Nephron (organoid): ENCODE measurements around the gene BTG2.
"Not testable (repeated sequence)": the region's sequence is repeated elsewhere in the genome, so short reads cannot be mapped to it uniquely, and the experiment has no call there.

Source experiments
- H3K27ac Mint-ChIP-seq, 3 experiments: 2 replicates each; pipeline ENCODE4 v1.8.0; 2020; ENCODE audit warnings: mixed read lengths in 3 of 3, mild to moderate bottlenecking in 2 of 3, moderate library complexity in 1 of 3
- H3K27me3 Mint-ChIP-seq: 2 replicates; pipeline ENCODE4 v1.8.0; 2021; ENCODE audit warnings: low read depth, mild to moderate bottlenecking, moderate library complexity, mixed read lengths
- H3K36me3 Mint-ChIP-seq: 2 replicates; pipeline ENCODE4 v1.8.0; 2020; ENCODE audit warnings: low read depth, mixed read lengths
- H3K4me1 Mint-ChIP-seq: 2 replicates; pipeline ENCODE4 v1.8.0; 2020; ENCODE audit warnings: mixed read lengths
- H3K4me3 Mint-ChIP-seq, 3 experiments: 2 replicates each; pipeline ENCODE4 v1.8.0; 2020; ENCODE audit warnings: mild to moderate bottlenecking in 3 of 3, mixed read lengths in 3 of 3, moderate library complexity in 2 of 3
- H3K9me3 Mint-ChIP-seq: 2 replicates; pipeline ENCODE4 v1.8.0; 2020; ENCODE audit warnings: mixed read lengths
- TF ChIP-seq, protein P1 (sequence below), 3 experiments: fragments of 200-600 bp; sonication (generic); IDR thresholded peaks; one replicate each; pipeline ENCODE4 v1.5.0; 2021; ENCODE audit warnings: antibody characterized with exemption in 3 of 3; ENCODE audit not compliant: unreplicated experiment in 3 of 3

BTG2 gene

DNA sequence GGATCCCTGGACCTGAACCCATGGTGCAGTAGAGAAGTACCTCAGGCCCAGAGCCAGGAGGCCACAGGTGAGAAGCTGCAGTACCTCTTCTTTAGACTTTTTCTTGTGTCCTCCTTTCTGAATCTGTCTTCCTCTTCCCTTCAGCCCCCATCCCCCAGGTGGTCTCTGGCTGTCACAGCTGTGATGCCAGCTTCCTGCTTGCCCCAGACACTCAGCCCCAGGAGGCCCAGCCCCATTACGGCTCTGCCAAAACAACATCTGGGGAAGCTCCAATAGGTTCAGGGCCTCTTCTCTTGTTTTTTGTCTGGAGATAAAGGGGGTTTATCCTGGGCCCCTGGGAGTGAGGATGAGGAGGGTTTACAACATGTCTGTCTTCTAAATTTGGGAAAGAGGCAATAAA is 9.5 kb upstream of the BTG2 start:
- H3K4me1 Mint-ChIP-seq = peaks cover 69% of the 10 kb centered on the region
- H3K4me3 Mint-ChIP-seq = no peak overlapping the region
- no peaks in the 10 kb centered on the region for H3K27me3 Mint-ChIP-seq
- no peaks in the 10 kb centered on the region for H3K9me3 Mint-ChIP-seq
- peak overlapping the region in 2 of 3 experiments; percentile 32 to 54 for H3K27ac Mint-ChIP-seq
- TF ChIP-seq, protein P1, sequence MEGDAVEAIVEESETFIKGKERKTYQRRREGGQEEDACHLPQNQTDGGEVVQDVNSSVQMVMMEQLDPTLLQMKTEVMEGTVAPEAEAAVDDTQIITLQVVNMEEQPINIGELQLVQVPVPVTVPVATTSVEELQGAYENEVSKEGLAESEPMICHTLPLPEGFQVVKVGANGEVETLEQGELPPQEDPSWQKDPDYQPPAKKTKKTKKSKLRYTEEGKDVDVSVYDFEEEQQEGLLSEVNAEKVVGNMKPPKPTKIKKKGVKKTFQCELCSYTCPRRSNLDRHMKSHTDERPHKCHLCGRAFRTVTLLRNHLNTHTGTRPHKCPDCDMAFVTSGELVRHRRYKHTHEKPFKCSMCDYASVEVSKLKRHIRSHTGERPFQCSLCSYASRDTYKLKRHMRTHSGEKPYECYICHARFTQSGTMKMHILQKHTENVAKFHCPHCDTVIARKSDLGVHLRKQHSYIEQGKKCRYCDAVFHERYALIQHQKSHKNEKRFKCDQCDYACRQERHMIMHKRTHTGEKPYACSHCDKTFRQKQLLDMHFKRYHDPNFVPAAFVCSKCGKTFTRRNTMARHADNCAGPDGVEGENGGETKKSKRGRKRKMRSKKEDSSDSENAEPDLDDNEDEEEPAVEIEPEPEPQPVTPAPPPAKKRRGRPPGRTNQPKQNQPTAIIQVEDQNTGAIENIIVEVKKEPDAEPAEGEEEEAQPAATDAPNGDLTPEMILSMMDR (IDR thresholded peaks at IDR 0.05; ENCODE audit: unreplicated experiment in 3 of 3) = no peak
- H3K36me3 Mint-ChIP-seq = no peaks in the 10 kb centered on the region

DNA sequence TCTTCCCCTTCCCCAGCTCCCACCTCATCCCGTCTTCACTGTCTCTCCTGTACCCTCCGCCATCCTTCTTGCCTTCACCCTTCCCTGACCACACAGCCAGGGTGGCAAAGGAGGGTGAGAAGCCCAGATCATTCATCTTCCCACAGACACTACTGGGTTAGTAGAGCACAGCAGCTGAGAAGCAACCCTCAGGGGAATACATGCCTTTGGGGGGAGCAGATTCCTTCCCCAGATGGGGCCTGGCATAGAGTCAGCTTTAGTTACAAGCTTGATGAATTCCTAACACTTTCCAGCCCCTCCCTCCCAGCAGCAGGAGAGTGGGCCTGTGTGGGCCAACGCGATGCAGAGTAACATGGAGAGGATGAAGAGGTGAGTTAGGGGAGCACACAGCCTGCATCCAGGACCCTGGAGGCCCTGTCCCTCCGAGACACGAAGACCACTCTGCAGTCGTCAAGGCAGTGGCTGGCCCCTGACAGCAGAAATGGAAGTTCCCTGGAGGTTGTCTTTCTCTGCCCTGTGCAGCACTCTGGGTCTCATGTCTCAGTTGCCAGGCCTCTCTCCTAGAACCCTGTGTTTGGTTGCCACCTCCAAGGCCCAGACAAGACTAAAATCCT is 8.8 kb upstream of the BTG2 start:
- H3K4me1 Mint-ChIP-seq = peaks cover 62% of the 10 kb centered on the region
- H3K4me3 Mint-ChIP-seq = no peak overlapping the region
- H3K36me3 Mint-ChIP-seq = no peaks in the 10 kb centered on the region
- H3K27ac Mint-ChIP-seq = peak overlapping the region; percentile 42 to 72 (median 59)
- peaks cover 4% of the 10 kb centered on the region for H3K27me3 Mint-ChIP-seq
- TF ChIP-seq, protein P1 (IDR thresholded peaks at IDR 0.05; ENCODE audit: unreplicated experiment in 3 of 3) = no peak
- H3K9me3 Mint-ChIP-seq = no peaks in the 10 kb centered on the region

DNA sequence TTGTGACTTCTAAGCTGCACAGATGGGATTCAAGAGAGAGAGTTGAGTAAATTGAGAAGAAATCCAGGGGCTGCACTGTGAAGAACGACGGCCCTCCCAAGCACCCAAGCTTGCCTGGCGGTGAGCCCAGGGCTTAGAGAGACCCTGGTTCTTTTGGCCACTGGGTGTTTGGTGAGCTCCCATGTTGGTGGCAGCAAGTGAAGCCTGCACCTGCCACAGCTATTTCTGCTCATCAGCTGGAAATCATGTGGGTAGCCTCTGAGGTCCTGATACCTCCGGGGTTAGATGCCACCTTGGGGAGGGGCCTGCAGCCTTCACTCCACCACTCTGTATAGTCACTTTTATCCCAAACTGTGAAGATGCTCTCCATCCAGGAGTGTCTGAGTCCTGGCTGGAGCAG is 6.2 kb upstream of the BTG2 start:
- H3K27me3 Mint-ChIP-seq = peaks cover 4% of the 10 kb centered on the region
- no peak overlapping the region for H3K4me3 Mint-ChIP-seq
- H3K4me1 Mint-ChIP-seq = peaks cover 62% of the 10 kb centered on the region
- TF ChIP-seq, protein P1 (IDR thresholded peaks at IDR 0.05; ENCODE audit: unreplicated experiment in 3 of 3) = no peak
- no peak overlapping the region for H3K27ac Mint-ChIP-seq
- H3K36me3 Mint-ChIP-seq = no peaks in the 10 kb centered on the region
- H3K9me3 Mint-ChIP-seq = no peaks in the 10 kb centered on the region

DNA sequence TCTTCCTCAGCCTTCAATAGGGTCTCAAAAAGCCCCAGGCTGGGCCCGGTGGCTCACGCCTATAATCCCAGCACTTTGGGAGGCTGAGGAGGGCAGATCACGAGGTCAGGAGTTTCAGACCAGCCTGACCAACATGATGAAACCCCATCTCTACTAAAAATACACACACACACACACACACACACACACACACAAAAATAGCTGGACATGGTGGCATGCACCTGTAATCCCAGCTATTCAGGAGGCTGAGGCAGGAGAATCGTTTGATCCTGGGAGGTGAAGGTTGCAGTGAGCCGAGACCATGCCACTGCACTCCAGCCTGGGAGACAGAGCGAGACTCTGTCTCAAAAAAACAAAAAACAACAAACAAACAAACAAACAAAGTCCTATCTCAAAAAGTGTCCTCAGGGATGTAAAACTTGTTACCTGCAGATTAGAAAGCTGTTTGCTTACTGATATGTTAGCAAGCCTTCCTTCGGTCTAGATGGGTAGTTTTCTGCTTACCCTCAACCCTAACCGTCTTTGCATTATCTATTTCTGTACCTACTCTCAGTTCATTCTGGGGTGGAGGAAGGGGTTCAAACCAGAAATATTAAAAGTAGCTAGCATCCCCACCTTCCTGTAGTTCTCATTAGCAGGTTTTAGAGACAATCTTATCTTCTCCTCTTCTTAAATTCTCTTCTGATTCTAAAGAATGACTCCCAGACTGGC is 5.4 kb upstream of the BTG2 start:
- H3K27ac Mint-ChIP-seq = peak overlapping the region in 1 of 3 experiments; percentile 8
- H3K27me3 Mint-ChIP-seq, H3K9me3 Mint-ChIP-seq, H3K36me3 Mint-ChIP-seq: not testable (repeated sequence)
- peaks cover 62% of the 10 kb centered on the region for H3K4me1 Mint-ChIP-seq
- H3K4me3 Mint-ChIP-seq = peak overlapping the region in 1 of 3 experiments; percentile 3

DNA sequence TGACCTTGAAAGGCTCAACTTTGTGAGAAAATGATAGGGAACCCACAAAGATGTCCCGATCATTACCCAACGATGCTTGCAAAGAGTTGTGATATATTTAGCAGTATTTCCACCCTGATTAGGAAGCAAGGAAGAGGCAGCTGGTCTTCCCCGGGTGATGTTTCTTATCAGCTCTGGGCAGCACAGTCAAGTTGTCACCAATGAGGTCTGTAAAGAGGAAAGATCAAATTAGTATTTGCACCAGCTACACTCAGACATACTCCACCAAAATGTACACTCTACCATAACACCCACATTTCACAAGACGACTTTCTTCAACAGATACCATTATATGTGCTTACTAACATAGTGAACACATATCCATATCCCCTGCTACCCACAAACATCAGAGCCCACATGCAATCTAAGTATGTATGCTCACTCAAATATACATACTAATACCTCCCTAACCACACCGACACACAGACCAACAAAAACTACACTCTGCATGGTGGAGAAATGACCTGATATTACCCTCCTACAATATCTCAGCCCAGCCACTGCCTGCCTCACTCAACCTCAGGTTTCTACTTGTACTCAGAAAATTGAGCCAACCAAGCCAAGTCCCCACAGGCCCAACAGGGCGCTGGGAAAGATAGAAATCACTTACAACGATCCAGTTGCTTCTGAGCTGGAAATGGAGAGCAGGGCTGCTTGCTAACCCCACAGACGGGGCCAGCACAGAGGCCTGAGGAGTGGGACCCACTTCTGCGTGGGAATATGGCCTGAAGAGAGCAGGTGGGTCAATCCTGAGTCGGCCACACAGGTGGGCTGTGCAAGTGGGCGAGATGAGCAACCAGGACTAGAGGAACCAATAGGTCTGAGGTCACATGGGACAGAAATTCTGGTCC is 4.6 kb upstream of the BTG2 start:
- peaks cover 4% of the 10 kb centered on the region for H3K27me3 Mint-ChIP-seq
- H3K4me1 Mint-ChIP-seq = peaks cover 54% of the 10 kb centered on the region
- no peaks in the 10 kb centered on the region for H3K36me3 Mint-ChIP-seq
- H3K27ac Mint-ChIP-seq = peak overlapping the region in 1 of 3 experiments; percentile 8
- H3K4me3 Mint-ChIP-seq = peak overlapping the region in 1 of 3 experiments; percentile 3
- H3K9me3 Mint-ChIP-seq = no peaks in the 10 kb centered on the region
- TF ChIP-seq, protein P1 (IDR thresholded peaks at IDR 0.05; ENCODE audit: unreplicated experiment in 3 of 3) = no peak

DNA sequence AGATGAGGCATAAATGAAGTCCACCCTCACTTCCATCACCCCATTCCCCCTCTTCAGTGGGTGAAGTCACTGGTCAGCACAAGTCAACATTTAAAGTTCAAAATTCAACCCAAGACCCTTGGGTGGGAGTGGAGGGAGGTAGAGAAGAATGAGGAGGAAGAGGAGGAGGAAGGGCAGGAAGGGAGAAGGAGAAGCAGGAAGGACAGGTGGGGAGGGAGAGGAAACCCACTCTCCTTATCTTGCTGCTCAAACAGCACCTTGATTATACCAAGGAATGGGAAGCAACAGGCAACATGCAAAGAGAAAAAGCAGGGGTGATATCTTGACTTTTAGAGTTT is 4.0 kb upstream of the BTG2 start:
- Mint-ChIP-seq H3K9me3 (no peaks in the 10 kb centered on the region), H3K27ac (no peak overlapping the region), H3K36me3 (no peaks in the 10 kb centered on the region), H3K4me3 (no peak overlapping the region), H3K27me3 (peaks cover 4% of the 10 kb centered on the region), H3K4me1 (peaks cover 48% of the 10 kb centered on the region)
- TF ChIP-seq, protein P1 (IDR thresholded peaks at IDR 0.05; ENCODE audit: unreplicated experiment in 3 of 3) = no peak
